Muscle of leg (tissue), 9 donors: ENCODE results near the gene GUCY2C. TPM values are rescaled to one million over a fixed set of nuclear protein-coding genes. Genes with fewer than 3 reads are reported as not detected.

Source experiments
- polyA plus RNA-seq, 8 donors: library from polyadenylated mRNA; unstranded; fragments of 120-200 nt; gene quantifications; one replicate each; pipeline versions ENCODE4 v1.2.1 to v1.2.3, GENCODE V29; 2013; ENCODE audit warnings: inconsistent platforms in 1 of 8, low replicate concordance in 1 of 8; ENCODE audit not compliant: insufficient read length in 8 of 8, insufficient read depth in 1 of 8
- total RNA-seq: library from RNA; stranded (reverse); fragments of 120-200 nt; gene quantifications from one replicate; pipeline ENCODE4 v1.2.4, GENCODE V29; 2013

GUCY2C gene
- total and polyA plus RNA-seq, 9 donors, result 0.11 to 6.7 (median 0.22) TPM; not detected in 1

Other genes starting within 250 kb of the GUCY2C start
- gene PLBD1, start 128.7 kb downstream of the GUCY2C start, total RNA-seq, result 23.2 TPM
- gene PLBD1, start 128.7 kb downstream of the GUCY2C start, polyA plus RNA-seq, result 10 to 100 TPM; 16.0 to 27.2 (median 24.1) TPM
- 12.7 TPM for gene WBP11, start 106.9 kb upstream of the GUCY2C start, total RNA-seq
- 10 to 100 TPM; 50.1 to 67.4 (median 58.0) TPM for gene WBP11, start 106.9 kb upstream of the GUCY2C start, polyA plus RNA-seq
- gene C12orf60, start 107.1 kb upstream of the GUCY2C start, total RNA-seq, result 1.4 TPM
- 1 to 10 TPM in 7 of 8 donors, under 1 TPM in 1; 0.85 to 1.6 (median 1.3) TPM for gene C12orf60, start 107.1 kb upstream of the GUCY2C start, polyA plus RNA-seq
- gene SMCO3, start 117.6 kb upstream of the GUCY2C start, total RNA-seq, result 0.40 TPM
- gene SMCO3, start 117.6 kb upstream of the GUCY2C start, polyA plus RNA-seq, result under 1 TPM in 7 of 8 donors, not detected in 1; 0.07 to 0.57 (median 0.21) TPM
- 0.09 TPM for gene ART4, start 146.9 kb upstream of the GUCY2C start, total RNA-seq
- under 1 TPM; 0.05 to 0.51 (median 0.13) TPM for gene ART4, start 146.9 kb upstream of the GUCY2C start, polyA plus RNA-seq
- gene MGP, start 189.3 kb upstream of the GUCY2C start, total RNA-seq, result 500 TPM
- 100 to 1,000 TPM; 148 to 388 (median 243) TPM for gene MGP, start 189.3 kb upstream of the GUCY2C start, polyA plus RNA-seq
- gene ERP27, start 241.9 kb upstream of the GUCY2C start, total RNA-seq, result 0.13 TPM
- gene ERP27, start 241.9 kb upstream of the GUCY2C start, polyA plus RNA-seq, result 1 to 10 TPM in 1 of 8 donors, under 1 TPM in 7; 0.09 to 1.2 (median 0.50) TPM